Hypothalamus (tissue), 51 donors: ENCODE measurements around the gene IFT88.

ENCODE experiments used
- DNase-seq, 51 donors: peaks; one replicate each; lab custom pipeline; 2025; lab: John Stamatoyannopoulos, UW

Gene IFT88, protein sequence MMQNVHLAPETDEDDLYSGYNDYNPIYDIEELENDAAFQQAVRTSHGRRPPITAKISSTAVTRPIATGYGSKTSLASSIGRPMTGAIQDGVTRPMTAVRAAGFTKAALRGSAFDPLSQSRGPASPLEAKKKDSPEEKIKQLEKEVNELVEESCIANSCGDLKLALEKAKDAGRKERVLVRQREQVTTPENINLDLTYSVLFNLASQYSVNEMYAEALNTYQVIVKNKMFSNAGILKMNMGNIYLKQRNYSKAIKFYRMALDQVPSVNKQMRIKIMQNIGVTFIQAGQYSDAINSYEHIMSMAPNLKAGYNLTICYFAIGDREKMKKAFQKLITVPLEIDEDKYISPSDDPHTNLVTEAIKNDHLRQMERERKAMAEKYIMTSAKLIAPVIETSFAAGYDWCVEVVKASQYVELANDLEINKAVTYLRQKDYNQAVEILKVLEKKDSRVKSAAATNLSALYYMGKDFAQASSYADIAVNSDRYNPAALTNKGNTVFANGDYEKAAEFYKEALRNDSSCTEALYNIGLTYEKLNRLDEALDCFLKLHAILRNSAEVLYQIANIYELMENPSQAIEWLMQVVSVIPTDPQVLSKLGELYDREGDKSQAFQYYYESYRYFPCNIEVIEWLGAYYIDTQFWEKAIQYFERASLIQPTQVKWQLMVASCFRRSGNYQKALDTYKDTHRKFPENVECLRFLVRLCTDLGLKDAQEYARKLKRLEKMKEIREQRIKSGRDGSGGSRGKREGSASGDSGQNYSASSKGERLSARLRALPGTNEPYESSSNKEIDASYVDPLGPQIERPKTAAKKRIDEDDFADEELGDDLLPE

DNA sequence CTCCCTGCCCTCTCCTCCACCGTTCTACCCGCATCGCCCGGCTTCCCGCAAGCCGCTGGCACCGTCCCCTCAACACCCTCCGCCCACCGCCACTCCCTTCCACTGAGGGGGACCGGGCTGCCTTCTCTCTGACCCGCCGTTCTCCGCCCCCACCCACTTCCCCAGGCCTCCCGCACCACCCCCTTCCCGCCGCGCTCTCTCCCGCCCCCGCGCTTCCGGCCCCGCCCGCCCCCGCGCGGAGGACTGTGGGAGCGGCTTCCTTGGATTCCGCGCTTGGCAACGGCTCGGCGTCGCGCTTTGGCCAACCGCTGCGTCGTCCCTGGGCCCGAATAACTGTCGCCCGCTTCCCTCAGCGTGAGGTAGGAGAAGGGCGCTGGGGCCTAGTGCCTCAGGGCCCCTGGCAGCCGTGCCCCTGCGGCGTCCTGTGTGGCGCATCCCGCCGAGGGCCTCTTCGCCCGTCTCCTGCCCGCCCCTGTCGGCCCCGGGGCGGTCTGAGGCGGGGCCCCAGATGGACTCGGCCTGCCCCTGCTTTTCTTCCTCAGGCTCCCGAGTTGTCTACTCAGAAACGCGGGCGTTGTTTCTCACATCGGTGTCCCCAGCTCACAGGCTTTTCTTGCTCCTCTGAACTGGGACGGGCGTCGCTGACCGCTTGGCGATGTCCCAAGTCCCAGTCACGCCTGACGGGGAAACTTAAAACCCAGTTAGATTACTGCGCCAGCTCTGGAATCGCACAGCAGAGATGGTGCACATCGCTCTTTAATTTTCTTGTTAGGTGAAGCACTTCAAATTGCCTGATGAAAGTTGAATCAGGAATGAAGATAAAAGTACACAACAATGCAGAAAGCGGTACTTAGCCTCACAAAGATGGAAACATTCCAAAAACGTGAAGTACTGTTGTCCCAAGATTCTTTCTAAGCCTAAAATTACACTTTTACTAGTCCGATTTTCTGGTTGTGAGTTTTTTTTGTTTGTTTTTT lies at the start of gene IFT88:
IFT88 (plus strand) TSS at position 260 of the 977 bp plus-strand sequence. CDS start 7,229 bp downstream, outside the sequence.
- peak; percentile 73 to 95 (median 88) for DNase-seq

DNA sequence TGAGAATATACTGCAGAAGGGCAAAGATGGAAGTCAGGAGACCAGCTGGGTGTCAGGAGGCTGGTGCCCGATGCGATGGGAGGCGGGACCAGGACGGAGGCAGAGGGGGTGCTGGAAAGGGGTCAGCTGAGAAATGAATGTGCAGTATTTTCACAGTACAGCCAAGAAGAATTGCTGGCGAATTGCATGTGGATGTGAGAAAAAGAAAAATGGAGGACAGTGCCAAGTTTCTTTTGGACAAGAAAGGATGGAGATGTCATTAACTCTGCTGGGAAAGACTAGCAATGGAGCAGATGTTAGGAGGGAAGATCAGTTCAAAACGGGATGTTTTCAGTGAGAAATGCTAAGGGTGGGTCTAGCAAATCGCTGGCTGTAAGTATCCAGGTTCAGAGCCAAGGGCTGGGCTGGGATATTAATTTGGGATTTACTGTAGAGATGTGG lies 48.3 kb upstream of the IFT88 start:
- DNase-seq = no peak

DNA sequence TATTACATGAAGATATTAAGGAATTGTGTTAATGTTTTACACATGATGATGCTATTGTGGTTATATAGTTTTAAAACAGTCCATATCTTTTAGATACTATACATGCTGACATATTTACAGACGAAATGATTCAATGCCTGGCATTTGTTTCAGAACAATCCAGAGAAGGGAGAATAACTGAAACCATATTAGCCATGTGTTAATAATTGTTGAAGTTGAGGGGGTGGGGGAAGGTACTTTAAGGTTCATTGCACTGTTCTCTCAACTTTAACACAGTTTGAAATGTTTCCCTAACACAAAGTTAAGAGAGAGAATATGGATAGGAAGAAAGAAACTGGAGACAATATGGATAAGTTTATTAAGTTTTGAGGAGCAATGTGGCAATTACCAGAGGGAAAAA lies 47.1 kb upstream of the IFT88 start:
- DNase-seq = no peak

DNA sequence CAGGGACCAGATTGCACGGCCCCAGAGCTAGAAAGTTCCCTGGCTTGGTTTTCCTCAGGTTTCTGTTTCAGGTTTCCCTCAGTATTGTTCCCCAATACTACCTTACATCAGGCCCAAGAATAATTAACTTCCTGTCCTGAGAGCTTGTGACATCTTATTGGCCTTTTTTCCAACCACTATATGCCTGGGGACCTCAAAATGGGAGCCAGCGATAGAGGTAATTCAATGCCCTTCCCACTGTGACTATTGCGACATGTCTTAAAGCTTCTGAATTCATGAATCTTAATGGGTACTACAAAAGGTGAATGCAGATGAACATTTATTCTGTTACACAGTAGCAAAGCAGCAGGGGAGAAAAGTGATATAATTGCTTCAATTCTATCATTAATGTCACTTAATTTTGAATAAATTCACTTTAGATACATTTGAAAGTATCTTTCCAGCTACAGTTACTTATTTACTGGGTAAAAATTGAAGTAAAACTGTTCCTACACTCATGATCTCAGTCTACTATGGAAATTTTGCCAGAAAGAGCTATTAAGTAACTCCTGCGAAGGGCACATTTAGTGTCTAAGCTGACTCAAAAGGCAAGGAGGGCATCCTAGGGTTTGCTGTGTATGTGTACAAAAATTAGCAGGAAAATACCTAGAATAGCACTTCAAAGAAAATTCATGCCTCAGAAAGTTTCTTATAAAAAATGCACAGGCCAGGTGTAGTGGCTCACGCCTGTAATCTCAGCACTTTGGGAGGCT lies 45.4 kb upstream of the IFT88 start:
- DNase-seq = no peak

DNA sequence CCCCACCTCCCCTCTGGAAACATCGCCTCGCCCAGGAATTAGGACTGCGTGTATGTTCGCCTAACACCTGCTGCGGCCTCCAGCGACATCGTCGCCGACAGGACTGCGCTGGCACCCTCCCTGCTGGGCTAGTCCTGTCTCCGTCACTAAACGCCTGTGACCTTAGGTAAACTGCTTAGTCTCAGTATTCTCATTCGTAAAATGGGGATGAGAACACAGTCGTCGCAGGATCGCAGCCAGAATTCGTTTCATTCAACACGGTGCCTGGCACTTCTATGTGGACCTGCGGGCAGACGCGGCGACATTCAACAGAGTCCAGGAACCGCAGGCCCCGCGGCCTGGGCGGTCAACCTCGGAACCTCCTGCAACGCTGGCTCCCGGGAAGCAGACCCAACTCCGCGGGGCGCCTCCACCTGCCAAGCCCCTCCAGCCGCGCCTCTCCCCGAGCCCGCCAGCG lies 41.8 kb upstream of the IFT88 start:
- peak in 40 of 51 donors; percentile 15 to 75 (median 48) for DNase-seq

DNA sequence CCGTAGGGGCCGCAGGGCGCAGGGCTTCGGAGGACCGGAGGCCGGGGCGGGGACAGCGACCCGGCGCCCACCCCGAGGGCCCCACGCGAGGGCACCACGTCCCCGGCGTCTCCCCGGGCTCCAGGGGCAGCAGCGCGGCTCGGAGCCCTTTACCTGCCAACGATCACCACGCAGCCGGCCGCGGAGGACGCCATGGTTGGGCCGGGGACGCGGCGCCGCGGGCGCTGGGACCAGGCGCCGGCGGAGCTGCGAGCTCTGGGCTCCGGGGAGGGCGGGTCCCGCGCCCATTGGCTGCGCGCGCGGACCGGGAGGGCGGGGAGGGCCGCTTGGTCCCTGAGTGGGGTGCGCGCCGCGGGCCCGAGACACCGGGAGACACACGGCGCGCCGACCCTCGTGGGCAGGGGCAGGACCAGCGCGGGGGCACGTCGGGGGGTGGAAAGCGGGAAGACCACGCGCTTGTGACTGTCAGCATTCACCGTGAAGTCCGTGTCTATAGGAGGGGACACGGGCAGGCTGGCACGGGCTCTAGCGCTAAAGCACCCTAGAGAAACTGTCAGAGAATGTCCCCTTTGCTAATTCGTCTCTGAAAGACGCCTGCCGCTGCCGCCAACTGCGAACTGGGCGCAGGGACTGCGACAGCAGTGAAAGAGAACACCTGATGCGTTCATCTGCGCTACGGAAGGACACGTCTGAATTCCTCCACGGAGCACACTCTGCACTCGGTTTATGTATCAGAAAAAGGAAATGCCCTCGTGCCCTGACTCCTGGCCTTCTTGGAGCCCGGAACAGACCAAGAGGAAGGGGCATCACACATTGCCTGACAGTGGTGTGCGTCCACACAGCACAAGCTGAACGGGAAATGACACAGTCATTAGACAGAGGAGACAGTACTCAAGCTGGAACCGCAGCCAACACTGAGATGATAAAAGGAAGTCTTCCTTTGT lies 41.1 kb upstream of the IFT88 start, which contains the start of gene CRYL1:
CRYL1 (minus strand) TSS at position 257 of the 944 bp plus-strand sequence; CDS start at position 194, 63 bp downstream.
- DNase-seq = peak; percentile 35 to 91 (median 78)

DNA sequence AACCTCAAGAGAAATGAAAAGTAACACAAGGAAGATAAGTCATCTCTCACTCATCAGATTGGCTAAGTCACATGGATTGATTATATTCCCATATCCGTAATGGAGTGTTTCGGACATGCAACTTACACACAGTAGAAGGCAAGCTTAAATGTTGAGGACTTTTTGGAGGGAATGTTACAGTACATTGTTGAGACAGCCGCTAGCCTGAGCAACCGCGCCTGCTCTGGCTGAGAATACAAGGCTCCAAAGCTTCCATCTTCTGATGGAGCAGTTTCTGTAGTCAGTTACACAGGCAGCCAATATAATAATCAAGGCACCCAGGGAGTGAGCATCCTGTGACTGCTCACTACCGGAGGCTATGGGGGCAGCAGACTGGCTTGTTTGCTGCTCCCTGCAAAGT lies 40.3 kb upstream of the IFT88 start:
- peak in 6 of 51 donors; percentile 2 to 40 (median 8) for DNase-seq

DNA sequence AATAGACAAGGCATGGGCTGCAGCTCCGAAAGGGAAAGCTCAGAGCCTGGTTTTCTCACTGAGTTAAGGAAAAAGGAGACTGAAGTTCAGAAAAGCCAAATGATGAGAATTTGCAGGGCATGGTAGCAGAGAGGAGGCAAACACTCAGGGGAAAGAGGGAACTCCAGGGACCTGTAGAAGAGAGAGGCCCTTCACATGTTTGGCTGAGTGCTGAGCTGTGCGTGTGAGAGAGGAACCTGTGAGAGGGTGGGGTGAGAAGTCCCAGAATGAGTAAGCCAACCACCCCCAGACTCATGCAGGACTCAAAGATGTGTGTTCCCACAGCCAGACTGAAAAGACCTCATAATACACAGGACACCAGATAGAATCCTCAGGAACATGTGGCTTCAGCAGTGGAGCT lies 38.5 kb upstream of the IFT88 start:
- DNase-seq = no peak

DNA sequence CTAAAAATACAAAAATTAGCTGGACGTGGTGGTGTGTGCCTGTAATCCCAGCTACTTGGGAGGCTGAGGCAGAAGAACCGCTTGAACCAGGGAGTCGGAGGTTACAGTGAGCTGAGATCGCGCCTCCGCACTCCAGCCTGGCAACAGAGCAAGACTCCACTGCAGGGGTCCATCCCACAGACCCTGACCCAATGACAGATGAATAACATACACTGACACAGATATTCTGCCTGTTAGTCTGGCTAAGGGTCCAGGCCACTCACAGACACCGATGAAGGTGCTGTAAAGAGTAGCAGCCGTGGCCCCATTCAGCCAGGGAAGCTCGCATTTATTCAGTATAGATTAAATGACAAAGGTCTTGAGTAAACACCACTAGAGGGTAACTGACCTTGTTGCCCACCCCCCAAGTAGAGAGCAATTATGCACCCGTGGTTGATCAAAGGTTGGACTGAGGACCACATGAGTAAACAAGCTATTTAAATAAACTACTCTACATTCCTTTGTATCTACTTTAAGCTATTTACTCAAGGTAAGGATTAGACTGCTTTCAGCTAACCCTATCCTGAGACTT lies 32.8 kb upstream of the IFT88 start:
- no peak for DNase-seq

DNA sequence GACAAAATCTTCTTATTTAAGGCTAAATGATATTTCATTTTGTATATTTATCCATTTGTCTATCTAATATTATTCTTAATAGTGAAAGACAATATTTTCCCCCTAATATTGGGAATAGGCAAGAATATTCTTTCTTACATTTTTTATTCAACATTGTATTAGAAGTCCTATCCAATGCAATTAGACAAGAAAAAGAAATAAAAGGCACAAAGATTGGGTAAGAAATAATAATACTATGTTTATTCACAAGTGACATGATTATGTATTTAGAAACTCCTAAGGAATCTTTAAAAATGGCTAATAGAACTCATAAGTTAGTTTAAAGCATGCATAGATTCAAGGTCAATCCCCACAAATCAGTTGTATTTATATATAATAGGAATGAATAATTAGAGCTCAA lies 30.0 kb upstream of the IFT88 start:
- no peak for DNase-seq

DNA sequence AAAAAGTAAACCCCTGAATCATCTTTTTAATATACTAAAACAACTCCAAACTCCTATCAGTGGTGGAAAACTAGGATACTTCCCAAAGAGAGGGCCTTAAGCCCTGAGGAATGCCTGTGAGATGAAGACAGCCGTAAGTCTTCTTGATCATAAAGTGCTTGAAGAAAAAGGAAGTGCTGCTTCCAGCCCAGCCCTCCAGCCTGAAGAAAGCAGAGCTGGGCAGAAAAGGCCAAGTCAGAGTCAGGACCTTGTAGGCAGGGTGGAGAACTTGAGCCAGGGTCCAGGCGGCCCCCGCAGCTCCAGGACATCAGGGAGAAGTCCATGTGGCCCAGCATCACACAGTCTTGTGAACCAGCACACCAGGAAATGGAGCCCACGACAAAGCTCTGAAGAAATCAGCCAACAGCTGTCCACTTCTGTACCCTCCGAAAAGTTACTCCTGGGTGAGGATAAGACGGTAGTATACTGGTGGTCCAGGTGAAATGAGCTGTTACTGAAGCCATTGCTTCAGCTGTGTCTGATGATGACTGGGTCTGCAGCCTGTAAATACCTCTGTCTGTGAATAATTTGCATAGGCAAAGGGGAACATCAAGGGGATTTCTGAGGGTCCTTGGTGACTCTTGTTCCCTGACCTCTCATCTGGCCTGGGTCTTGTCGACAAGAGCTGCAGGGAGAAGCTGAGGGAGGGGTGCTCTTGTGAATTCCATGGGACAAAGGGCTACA lies 22.6 kb upstream of the IFT88 start:
- no peak for DNase-seq

DNA sequence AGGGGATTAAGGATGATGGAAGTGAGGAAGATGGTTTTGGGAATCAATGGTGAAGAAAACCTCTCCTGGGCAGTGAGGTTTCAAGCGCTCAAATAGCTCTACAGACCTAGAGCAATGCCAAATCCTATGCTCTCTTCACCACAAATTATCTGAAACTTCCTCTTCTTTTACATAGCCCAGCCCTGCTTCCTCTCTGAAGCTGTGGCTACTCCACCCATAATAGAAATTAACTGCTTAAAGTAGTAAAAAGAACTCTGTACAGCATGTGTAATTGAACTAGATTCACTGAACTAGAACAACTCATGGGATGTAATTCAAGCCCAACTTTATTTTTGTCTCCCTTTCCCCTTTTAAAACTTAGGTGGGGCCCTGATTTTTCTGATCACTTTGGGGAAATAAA lies 20.4 kb upstream of the IFT88 start:
- no peak for DNase-seq

DNA sequence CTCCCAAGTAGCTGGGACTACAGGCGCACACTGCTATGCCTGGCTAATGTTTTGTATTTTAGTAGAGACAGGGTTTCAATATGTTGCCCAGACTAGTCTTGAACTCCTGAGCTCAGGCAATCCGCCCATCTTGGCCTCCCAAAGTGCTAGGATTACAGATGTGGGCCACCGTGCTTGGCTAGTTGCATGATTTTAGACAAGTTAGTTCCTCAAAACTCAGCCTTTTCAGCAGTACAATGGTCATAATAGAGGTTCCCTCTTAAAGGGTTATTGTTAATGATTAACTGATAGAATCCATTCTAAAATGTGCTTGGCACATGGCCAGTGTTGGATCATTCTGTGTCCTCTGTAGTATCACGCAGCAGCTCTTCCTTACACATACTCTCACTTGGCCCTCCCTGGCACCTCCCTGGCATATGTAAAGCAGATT lies 19.5 kb upstream of the IFT88 start:
- DNase-seq = no peak

DNA sequence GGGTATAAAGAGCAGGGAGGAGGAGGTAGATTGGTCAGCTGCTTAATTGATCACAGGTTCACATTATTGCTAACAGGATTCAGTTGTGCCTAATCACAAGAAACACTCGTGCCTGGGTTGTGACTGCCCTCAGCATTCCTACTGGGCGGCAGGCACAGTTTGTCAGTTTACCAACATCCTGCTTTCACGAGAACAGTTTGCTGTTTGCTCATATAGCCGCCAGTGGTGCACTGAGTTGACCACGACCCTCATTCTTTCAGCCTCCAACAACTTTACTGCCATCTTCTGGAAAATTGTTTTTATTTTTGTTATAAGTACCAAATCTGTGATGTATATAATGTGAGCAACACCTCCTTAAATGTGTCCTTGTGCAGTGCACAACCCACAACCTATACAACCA lies 16.2 kb upstream of the IFT88 start:
- DNase-seq = peak in 4 of 51 donors; percentile 4 to 23 (median 13)

DNA sequence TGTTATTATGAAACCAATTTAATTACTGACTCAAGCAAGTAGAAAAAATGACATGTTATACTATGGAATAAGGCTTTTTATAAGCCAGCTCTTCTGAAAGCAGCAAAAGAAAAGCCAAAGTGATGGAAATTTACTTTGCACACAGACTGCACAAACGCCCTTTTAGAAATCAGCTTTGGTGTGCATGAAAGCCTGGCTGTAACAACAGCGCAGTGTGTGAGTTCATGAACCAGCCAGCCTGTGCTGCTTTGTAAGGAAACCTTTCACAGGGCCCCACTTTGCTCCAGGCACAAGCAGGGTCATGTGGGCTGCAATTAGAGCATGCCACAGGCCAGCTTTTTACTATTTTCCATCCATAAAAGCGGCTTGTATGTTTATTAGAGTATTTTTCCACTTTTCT lies 13.6 kb upstream of the IFT88 start:
- peak in 45 of 51 donors; percentile 5 to 92 (median 62) for DNase-seq

DNA sequence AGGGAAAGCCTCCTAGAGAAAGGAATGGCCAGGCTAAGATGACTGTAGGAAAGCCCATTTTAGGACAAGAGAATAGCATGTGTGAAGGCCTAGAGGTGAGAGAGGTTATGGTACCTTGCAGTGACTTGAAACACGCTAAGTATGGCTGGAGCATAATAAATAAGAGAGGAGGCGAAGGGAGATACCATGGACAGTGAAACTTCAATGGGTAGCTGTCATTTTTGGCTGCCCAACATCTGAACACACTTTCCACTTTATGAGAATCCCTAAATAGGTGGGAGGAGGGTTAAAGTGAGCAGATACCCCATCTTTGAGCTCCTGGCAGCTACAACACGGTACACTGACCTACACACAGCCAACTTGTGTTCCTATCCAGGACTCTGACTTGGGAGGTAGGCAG lies 8.0 kb upstream of the IFT88 start:
- DNase-seq = no peak

DNA sequence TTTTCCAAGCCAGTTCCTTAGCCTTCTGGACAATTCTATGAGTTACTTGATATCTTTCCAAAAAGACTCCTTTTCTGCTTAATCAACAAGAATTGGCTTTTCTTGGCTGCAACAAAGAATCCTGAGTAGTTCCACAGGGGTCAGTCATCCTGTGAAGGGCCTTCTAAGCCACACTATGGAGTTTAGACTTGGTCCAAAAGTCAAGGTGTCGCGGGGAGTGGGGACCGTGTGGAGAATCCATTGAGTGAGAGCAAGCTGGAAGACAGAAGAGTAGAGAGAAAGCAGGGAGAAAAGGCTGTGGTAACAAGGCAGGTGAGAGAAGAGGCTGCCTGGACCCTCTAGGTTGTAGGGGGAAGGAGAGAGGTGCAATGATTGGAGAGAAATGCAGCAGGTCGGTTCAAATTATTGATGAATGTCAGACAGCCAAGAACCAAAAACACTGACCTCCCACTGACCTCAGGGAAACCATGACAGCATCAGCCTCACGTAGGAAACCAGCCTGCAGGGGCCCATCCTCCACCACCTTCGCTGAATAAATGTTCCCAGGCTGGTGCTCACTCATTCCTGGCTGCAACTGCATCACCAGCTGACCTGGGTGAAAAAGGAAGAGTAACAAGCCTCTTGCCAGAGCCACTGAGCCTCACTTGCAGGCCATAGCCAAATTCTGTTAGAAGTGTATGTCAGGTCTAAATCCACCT lies 7.1 kb upstream of the IFT88 start:
- DNase-seq = no peak
